Middle frontal gyrus (tissue), 1 donor: ENCODE measurements around the gene THOP1.

Source experiments
- DNase-seq: peaks from one replicate; pipeline ENCODE4 v3.0.0-alpha.2; 2015; ENCODE audit warnings: low spot score; ENCODE audit errors: extremely low spot score

THOP1 gene

DNA sequence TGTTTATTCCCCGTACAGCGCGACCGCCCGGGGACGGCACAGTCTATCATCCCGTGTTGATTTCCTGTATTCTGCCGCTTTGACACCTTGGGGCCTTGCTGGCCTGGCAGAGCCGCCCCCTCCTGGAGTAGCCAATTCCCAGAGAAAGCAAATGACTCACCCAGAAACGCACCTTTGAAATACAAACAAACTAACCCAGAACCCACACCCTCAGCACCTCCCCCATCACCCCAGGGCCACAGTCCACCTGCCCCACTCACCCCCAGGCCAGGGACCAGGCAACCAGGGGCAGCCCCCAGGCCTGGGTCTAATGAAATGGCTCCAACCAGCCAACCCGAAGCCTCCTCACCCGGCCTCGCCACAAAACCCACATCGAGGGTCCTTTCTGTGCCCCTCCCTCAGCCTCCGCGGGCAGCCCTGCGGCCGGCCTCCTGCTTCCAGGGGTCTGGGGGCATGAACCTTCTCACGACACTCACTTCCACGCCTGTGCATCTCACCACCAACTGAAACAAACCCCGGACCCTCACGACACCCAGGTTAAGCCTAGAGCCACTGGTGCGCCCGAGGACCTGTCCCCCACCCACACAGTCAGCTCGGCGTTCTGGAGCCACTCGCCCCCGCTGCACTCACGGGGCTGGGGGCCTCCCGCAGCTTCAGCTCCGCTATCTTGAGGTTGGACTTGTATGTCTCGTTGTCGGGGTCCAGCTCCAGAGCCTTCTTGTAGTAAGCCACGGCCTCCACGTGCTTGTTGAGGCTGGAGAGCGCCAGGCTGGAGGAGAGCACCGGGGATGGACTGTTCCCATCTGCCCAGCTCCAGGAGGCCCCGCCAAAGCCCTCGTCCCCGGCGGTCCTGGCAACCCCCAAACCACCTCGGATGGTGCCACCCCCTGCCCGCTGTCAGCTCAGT is 23.2 kb upstream of the THOP1 start:
- no peak for DNase-seq

DNA sequence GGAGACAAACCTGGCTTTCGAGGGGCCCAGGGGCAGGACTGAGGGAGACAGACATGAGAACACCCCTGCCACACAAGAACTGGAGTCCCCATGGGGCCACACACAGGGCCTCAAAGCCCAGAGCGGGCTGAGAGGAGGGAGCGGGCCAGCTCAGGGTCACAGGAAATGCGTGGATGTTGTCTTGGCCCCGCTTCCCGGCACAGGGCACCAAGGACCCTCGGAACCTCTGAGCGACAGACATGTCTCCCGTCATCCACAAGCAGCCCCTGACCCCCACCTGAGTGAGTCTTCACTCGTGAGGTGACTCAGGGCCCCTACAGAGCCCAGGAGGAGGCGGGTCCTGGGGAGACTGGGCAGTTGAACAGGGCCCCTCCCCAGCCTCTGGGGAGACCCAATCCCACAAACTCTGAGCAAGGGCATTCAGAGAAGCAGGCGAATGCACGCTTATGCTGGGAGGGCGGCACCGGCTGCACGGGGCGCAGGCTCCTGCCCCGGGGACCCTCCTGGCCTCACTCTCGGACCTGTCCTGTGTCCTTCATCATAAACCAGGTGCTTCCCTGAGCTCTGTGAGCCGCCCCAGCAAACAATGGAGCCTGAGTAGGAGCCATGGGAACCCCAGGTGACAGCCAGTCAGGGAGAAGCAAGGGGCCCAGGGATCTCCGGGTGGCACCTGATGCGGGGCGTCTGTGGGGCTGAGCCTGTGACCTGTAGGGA is 22.4 kb upstream of the THOP1 start:
- no peak for DNase-seq

DNA sequence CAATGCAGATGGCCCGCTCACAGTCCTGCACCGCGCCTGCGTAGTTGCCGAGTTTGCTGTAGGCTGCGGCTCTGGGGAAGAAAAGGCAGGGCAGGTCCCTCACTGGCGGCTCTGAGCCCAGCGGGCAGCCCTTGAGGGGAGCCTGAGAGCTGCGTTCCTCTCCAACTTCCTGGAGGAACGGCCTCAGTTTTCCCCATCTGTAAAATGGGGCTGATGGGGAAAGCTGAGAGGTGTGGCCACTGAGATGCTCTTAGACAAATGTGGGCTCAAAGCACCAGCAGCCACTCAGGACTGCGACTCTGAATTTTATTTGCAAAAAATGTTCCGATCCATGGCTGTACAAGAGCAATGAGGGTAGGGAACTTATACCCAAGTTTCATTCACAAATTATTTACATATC is 21.6 kb upstream of the THOP1 start:
- no peak for DNase-seq

DNA sequence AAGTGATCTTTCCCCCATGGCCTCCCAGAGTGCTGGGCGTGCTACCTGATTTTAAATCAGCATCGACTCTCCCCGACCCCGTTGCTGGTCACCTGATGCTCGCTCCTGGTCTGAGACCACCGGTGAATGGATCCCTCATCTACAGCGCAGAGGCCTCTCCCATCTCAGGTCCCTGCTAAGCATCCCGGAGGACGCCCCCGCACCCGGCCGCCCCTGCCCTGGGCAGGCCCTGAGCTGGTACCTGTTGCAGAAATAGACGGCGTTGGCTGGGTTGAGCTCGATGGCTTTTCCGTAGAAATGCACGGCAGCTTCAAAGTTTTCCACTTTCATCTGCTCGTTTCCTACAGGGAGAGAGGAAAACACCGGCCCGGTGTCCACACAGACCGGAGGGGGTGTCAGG is 20.4 kb upstream of the THOP1 start:
- no peak for DNase-seq

DNA sequence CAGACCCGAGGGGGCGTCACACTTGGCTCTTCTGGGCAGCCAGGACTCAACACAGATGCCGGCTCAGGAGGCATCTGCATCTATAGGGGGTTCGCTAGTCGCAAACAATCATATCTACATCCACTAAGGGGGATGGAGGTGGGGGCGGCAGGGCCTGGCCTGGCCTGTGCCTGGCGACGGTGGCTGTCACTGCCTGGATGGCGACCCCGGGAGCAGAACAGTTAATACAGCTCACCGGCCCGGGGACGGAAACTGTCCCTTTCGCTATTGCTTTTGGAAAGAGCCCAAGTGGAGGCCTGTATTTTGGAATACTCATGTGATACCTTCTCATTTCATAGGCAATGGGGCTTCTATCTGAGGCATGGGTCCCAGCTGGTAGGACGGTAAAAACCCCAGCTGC is 19.9 kb upstream of the THOP1 start:
- no peak for DNase-seq

DNA sequence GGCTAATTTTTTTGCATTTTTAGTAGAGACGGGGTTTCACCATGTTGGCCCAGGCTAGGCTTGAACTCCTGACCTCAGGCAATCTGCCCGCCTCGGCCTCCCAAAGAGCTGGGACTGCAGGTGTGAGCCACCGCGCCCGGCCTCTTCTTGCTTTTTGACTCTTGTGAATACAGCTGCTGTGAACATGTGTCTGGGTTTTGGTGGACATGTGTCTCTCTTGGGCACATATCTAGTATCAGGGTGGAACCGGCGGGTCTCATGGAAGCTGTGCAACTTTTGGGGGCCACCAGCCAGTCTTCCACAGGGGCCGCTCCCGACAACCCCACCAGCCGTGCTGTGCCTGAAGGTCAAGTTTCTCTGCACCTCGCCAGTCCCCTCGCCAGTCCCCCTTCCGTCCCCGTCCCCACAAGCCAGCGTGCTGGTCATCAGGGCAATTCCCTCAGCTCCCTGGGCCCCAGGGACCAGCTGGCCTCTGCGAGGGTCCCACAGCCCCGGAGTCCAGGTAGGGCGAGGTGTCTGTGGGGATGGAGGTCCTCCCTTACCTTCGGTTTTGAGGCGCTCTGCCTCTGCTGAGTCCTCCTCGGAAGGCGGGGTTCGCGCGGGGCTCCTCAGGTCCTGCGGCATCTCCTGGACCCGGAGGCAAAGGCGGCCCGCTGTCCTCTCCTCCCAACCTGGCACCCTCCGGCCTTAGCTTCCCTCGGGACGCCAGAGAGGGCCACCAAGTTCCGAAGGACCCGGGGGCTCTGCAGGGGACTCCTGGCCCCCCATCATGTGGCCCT is 18.5 kb upstream of the THOP1 start:
- no peak for DNase-seq

DNA sequence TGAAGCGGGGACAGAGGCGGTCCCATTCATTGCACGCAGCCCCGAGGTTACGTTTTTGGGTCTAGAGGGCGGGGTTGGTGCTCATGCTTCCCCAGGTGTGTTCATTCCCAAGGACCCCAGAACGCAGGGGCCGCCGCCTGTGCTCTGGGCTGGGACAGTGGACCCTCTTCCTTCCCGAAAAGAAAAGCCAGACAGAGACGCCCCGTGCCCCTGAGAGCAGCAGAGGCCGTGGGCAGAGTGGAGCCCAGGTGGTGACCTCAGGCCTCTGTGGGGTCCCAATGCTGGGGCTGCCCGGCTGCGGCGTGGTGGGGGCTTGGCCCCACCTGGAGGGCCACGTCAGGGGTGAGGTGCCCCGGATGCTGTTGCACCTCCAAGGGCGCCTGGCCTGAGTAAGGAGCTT is 17.6 kb upstream of the THOP1 start:
- no peak for DNase-seq

GRCh38 chr19:2768365-2769132 is 16.8 kb upstream of the THOP1 start:
- DNase-seq = no peak

DNA sequence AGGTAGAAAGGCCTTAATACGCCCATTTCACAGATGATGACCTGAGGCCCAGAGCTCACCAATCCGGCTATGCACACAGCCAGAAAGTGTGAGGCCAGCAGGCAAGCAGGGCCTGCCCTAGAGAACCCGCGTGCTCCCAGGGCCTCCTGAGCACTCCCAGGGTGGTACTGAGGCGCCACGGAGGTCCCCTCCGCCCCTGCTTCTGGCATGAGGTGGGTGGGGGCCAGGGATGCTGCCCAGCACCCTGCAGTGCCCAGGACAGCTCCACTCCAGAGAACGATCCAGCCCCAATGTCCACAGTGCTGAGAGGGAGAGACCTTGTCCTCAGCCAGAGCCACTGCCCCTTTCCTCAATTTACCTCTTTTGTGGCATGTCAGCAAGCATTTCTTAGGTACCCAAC is 16.1 kb upstream of the THOP1 start:
- DNase-seq = no peak

DNA sequence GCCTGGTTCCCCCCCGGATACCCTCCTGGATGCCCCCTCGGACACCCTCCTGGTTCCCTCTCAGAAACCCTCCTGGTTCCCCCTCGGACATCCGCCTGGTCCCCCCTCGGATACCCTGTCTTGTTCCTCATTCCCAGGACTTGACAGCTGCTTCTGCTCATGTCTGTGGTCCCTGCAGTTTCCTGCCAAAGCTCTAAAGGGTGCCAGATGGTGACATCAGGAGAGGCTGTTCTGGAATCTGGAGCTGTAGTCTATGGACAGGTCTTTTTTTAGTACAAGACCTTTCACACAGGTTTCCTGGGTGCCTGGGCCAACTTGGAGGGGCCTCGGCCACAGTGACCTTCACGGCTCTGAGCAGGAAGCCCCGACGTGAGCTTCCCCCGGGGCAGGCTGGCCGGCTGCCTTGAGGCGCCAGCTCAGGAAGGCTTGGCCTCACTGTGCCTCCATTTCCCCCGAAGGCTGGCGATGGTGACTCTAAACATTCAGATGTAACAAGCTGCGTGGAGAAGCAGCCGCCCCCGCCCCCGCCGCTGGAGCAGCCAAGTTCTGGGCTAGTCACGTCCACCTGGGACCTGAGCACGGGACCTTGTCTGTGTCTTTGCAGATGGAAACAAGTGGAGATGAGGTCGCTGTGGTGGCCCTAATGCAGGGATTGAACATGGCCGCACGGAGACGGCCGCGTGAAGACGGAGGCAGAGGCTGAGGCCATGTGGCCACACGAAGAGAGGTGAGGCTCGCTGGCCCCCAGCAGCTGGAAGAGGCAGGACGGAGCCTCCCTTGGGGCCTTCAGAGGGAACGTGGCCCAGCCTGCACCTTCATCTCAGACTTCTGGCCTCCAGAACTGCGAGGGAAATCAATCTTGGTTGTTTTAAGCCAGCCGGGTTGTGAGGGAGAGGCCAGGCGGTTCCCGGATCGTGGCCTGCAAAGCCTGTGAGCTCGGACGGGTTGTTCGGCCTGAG is 15.0 kb upstream of the THOP1 start:
- no peak for DNase-seq

DNA sequence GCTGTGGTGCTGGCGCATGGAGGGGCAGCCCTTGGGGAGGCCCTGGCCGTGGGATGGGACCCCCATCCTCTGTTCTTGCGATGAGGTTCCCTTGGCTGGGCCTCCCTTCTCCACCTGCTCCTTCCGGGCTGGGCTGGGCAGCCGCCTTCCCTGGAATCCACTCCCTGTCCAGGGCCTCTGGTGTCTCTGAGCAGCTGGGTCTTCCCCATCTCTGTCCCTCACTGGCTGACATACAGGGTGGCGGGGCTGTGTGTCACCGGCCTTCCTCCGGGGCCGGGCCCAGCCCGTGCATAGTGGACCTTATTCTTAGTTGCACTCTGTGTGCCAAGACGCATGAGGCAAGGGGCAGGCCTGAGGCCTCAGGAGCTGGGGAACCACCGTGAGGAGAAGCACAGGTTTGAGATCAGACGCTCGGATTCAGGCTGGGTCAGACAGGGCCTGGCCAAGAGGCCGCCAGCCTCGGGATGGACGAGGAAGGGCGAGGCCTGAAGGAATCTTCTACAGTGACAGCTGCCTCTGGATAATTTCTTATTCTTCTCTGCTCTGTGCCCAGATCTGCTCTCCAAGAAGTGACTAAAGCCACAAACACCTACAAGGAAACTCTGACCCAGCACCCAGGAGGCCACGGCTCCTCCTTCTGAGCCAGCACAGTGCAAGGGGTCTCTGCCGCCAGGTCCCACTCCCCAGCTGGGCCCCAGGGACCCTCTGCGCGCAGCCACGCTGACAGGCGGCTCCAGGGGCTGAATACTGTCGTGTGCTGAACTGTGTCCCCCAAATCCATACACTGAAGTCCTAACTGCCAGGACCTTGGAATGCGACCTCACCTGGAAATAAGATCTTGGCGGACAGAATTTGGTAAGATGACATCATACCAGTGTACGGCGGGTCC is 13.3 kb upstream of the THOP1 start:
- no peak for DNase-seq

GRCh38 chr19:2774083-2774679 is 11.1 kb upstream of the THOP1 start:
- no peak for DNase-seq

DNA sequence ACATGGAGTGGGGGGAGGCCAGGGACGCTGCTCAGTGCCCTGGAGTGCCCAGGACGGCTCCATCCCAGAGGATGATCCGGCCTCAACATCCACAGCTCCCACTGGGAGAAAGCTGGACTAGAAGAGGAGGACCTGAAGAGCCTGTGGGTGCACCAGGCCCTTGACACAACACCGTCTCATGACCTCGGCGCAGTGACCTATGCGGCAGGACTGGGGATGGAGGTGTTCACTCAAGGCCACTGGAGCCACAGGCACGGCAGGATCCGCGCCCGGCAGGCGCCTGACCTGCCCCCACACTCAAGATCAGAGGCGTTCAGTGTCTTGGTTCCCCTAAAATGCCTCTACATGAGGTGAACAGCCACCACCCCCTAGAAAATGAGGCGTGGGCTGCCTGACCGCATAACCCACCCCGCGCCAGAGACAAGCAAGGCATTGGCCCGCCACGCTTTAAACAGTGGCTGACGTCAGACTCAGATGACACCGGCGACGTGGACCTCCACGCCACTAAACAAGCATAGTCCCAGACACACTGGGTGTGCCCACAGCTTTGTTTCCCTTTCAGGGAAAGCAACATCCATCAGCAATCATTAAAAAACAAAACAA is 10.2 kb upstream of the THOP1 start:
- DNase-seq = no peak

DNA sequence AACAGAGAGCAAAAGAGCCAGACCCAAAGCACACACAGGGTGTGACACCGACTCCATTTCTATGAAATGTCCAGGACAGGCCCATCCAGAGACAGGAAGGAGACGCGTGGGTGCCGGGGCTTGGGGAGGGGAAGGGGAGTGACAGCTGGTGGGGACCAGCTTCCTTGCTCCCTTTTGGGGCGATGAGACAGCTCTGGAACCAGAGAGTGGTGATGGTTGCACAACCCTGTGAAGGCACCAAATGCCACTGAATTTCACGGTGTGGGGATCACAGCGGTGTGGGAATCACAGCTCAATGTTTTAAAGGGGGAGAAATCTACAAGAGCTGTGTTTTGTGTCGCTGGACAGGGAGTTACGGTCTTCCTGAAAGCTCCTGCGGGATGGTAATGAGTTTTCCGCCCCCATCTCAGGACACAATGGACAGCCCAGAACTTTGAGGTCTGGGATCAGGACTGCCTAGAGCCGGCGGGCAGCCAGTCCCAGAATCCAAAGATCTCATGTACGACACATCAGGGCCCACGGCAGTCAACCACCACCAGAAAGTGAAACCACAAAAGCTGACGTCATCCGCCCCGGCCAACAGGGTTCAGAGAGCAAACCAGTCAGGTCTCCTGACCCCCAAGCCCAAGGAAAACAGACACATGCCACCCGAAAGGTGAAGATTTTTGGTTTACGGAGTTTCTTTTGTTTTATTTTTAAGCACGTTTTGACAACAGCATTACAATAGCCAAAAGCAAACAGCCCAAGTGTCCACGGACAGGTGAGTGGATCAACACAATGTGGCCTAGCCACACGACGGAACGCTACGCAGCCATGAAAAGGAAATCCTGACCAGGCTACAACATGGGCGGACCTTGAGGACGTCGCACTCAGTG is 9.5 kb upstream of the THOP1 start:
- no peak for DNase-seq

GRCh38 chr19:2777952-2778683 is 7.2 kb upstream of the THOP1 start:
- no peak for DNase-seq

GRCh38 chr19:2779121-2779740 is 6.1 kb upstream of the THOP1 start:
- no peak for DNase-seq
